DOHH2 (cell line): ENCODE measurements around the gene DRAXIN.

Experiments
- EZH2phosphoT487 ChIP-seq: fragments of 200-600 bp; sonication (generic); IDR thresholded peaks from 2 replicates; pipeline ENCODE4 v1.6.1; 2017; ENCODE audit warnings: borderline replicate concordance, mild to moderate bottlenecking, antibody characterized with exemption, low read length, moderate library complexity, mixed read lengths
- TF ChIP-seq, protein P1 (sequence below): fragments of 200-600 bp; sonication (generic); IDR thresholded peaks from one replicate; pipeline ENCODE4 v1.5.1; 2014; ENCODE audit warnings: antibody characterized with exemption, mild to moderate bottlenecking, low read depth, low read length; ENCODE audit not compliant: poor library complexity, severe bottlenecking

- TF ChIP-seq, protein P1, sequence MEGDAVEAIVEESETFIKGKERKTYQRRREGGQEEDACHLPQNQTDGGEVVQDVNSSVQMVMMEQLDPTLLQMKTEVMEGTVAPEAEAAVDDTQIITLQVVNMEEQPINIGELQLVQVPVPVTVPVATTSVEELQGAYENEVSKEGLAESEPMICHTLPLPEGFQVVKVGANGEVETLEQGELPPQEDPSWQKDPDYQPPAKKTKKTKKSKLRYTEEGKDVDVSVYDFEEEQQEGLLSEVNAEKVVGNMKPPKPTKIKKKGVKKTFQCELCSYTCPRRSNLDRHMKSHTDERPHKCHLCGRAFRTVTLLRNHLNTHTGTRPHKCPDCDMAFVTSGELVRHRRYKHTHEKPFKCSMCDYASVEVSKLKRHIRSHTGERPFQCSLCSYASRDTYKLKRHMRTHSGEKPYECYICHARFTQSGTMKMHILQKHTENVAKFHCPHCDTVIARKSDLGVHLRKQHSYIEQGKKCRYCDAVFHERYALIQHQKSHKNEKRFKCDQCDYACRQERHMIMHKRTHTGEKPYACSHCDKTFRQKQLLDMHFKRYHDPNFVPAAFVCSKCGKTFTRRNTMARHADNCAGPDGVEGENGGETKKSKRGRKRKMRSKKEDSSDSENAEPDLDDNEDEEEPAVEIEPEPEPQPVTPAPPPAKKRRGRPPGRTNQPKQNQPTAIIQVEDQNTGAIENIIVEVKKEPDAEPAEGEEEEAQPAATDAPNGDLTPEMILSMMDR = no peak
- no peak for TF ChIP-seq EZH2phosphoT487
These were observed 13.1 kb upstream of the DRAXIN start for GRCh38 chr1:11678442-11678841.
